HCT116 (cell line): ENCODE measurements around the gene DCTD. TPM values are rescaled to one million over a fixed set of nuclear protein-coding genes. Genes with fewer than 3 reads are reported as not detected.

Source experiments
- ATAC-seq: fragments of 200-7000 bp; cut with Tn5 transposase; 2 replicates; pipeline ENCODE4 v1.9.1; 2020; ENCODE audit warnings: mild to moderate bottlenecking, moderate library complexity
- BruUV-seq: library from RNA; stranded (reverse); fragments of 400-500 nt; replicated peaks from 2 replicates; lab custom pipeline; 2021; lab: Mats Ljungman, UMichigan
- CTCF ChIA-PET: fragments of 300-600 bp; sonication (Branson Sonifier 250); formaldehyde crosslinking; loops from one replicate; lab custom pipeline; 2021; ENCODE audit warnings: antibody characterized with exemption; lab: Charles Lee
- POLR2A ChIA-PET: fragments of 300-600, 350-600 bp; sonication (Branson Sonifier 250); formaldehyde crosslinking; loops from one replicate; lab custom pipeline; 2021; ENCODE audit warnings: antibody characterized with exemption; lab: Charles Lee
- RAD21 ChIA-PET, 2 experiments: fragments of 300-600 bp; sonication (Branson Sonifier 250); formaldehyde crosslinking; loops; one replicate each; lab custom pipeline; 2023; ENCODE audit warnings: low total read pairs in 2 of 2; ENCODE audit not compliant: uncharacterized antibody in 2 of 2, unreplicated experiment in 2 of 2, low non-redundant PET in 1 of 2; lab: Charles Lee
- DNase-seq: peaks from one replicate; pipeline ENCODE4 v3.0.0-alpha.2; 2010; ENCODE audit warnings: low read depth, low spot score
- H2AFZ ChIP-seq: fragments of 200-600 bp; shearing (Covaris generic), sonication (generic); 2 replicates; pipeline ENCODE4 v1.6.1; 2017; ENCODE audit warnings: low read depth, mixed run types, mixed read lengths, antibody characterized with exemption, low read length; ENCODE audit not compliant: poor library complexity, severe bottlenecking
- H3K27ac ChIP-seq: 2 replicates; pipeline ENCODE4 v1.5.1; 2012; ENCODE audit warnings: low read depth, low read length
- H3K27me3 ChIP-seq: fragments of 200-600 bp; sonication (generic); 2 replicates; pipeline ENCODE4 v1.6.1; 2016; ENCODE audit warnings: mixed run types, low read length, mixed read lengths; ENCODE audit not compliant: insufficient read depth
- H3K36me3 ChIP-seq, 2 experiments: fragments of 200-500 bp in 1 of 2; fragments of 200-600 bp in 1 of 2; sonication (Bioruptor generic) in 1 of 2; sonication (generic) in 1 of 2; 2 replicates each; pipeline versions ENCODE4 v1.5.1 to v1.6.1; 2014 to 2016; ENCODE audit warnings: low read length in 2 of 2, inconsistent platforms in 1 of 2, mixed read lengths in 1 of 2, mixed run types in 1 of 2; ENCODE audit not compliant: insufficient read depth in 2 of 2, control insufficient read depth in 1 of 2
- H3K4me1 ChIP-seq, 2 experiments: fragments of 200-600 bp in 1 of 2; sonication (generic) in 1 of 2; 2 replicates each; pipeline versions ENCODE4 v1.5.1 to v1.6.1; 2012 to 2017; ENCODE audit warnings: low read length in 2 of 2, inconsistent platforms in 1 of 2, mild to moderate bottlenecking in 1 of 2, mixed read lengths in 1 of 2, mixed run types in 1 of 2, moderate library complexity in 1 of 2; ENCODE audit not compliant: insufficient read depth in 2 of 2, control insufficient read depth in 1 of 2
- H3K4me2 ChIP-seq: fragments of 200-600 bp; sonication (generic); 2 replicates; pipeline ENCODE4 v1.6.1; 2017; ENCODE audit warnings: mixed run types, low read length, mixed read lengths
- H3K4me3 ChIP-seq, 2 experiments: fragments of 200-600 bp in 1 of 2; sonication (generic) in 1 of 2; replicated peaks in 1 of 2; 2 replicates each; pipeline ENCODE4 v1.5.1; 2011 to 2016; ENCODE audit warnings: low read length in 2 of 2, control low read depth in 1 of 2, low read depth in 1 of 2, mild to moderate bottlenecking in 1 of 2, mixed read lengths in 1 of 2, mixed run types in 1 of 2
- H3K79me2 ChIP-seq: fragments of 200-600 bp; sonication (generic); 2 replicates; pipeline ENCODE4 v1.6.1; 2017; ENCODE audit warnings: mild to moderate bottlenecking, mixed run types, low read length, moderate library complexity, mixed read lengths; ENCODE audit not compliant: insufficient read depth
- H3K9ac ChIP-seq: fragments of 200-600 bp; sonication (generic); 2 replicates; pipeline ENCODE4 v1.6.1; 2016; ENCODE audit warnings: low read length, mixed read lengths
- H3K9me2 ChIP-seq: fragments of 200-600 bp; sonication (generic), shearing (Covaris generic); 2 replicates; pipeline ENCODE4 v1.6.1; 2017; ENCODE audit warnings: mixed run types, mild to moderate bottlenecking, moderate library complexity; ENCODE audit not compliant: insufficient read depth
- H3K9me3 ChIP-seq, 2 experiments: fragments of 200-500 bp in 1 of 2; fragments of 200-600 bp in 1 of 2; sonication (Bioruptor generic) in 1 of 2; sonication (generic) in 1 of 2; 2 replicates each; pipeline ENCODE4 v1.6.1; 2014 to 2017; ENCODE audit warnings: low read length in 2 of 2, mixed read lengths in 2 of 2, inconsistent platforms in 1 of 2, low read depth in 1 of 2, mild to moderate bottlenecking in 1 of 2, mixed run types in 1 of 2, moderate library complexity in 1 of 2; ENCODE audit not compliant: control insufficient read depth in 1 of 2, insufficient read depth in 1 of 2
- H4K20me1 ChIP-seq: fragments of 200-600 bp; sonication (generic), shearing (Covaris generic); 2 replicates; pipeline ENCODE4 v1.6.1; 2017; ENCODE audit warnings: mixed run types, mild to moderate bottlenecking, moderate library complexity; ENCODE audit not compliant: insufficient read depth
- EGR1 ChIP-seq: IDR thresholded peaks from 2 replicates; pipeline ENCODE4 v1.6.1; 2012; ENCODE audit warnings: low read depth
- ELF1 ChIP-seq: IDR thresholded peaks from 2 replicates; pipeline ENCODE4 v1.6.1; 2012; ENCODE audit warnings: low read depth, borderline replicate concordance
- ZFX ChIP-seq: fragments of 450-650 bp; IDR thresholded peaks from 2 replicates; pipeline ENCODE4 v1.6.1; 2017
- intact Hi-C: fragments of 100-400 bp; cut with micrococcal nuclease; formaldehyde crosslinking; loops from 2 replicates; pipeline ENCODE4 v1.10.0; 2022
- total RNA-seq: library from RNA; stranded (reverse); gene quantifications from one replicate; pipeline ENCODE4 v1.2.1, GENCODE V29; 2021; ENCODE audit not compliant: unreplicated experiment
- TF ChIP-seq, protein P1 (sequence below): IDR thresholded peaks from 2 replicates; pipeline ENCODE4 v1.6.1; 2012
- TF ChIP-seq, protein P2 (sequence below): IDR thresholded peaks from 2 replicates; pipeline ENCODE4 v1.6.1; 2012; ENCODE audit warnings: low read depth

Gene DCTD
- total RNA-seq, 1 experiment from 2014 or later = 96.3 TPM

DNA sequence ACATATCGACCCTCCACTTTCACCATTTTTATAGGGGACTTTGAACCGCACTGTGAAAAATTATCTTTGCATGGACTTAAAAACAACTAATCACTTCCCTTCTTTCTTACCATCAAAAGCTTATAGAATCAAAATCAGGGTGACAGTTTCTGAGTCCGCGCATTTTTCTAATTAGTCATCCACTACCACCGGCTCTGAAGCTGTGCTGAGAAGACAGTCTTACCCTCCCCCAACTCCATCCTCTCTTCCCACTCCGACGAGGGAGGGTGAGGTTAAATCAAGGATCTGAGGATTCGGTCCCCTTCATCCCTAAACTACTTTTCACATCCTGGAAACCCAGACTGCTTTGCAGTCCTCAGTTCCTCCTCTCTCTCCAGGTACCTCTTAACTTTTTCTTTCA, 4.2 kb downstream of the DCTD start (continued):
- TF ChIP-seq EGR1 = no peak

DNA sequence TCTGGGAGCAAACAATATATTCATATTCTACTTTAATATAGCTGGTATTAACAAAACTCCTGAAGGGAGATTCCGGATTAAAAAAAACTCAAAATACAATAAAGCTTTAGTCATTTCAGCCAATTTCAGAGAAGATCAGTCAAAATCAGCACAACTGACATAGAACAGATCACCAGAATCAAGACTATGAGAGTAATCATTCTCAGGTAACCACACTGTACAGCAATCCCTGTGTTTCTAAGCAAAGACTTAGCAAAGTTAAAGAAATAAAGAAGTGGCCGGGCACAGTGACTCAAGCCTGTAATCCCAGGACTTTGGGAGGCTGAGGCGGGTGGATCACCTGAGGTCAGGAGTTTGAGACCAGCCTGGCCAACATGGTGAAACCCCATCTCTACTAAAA, 9.1 kb downstream of the DCTD start:
- H3K9ac ChIP-seq = no peak overlapping the region
- ChIA-PET POLR2A (interaction anchor here (1.3 kb wide), 1 partner anchor 10 kb away, joined by 3 read pairs; no protein-coding TSS in a partner anchor), CTCF (no interaction called here)
- H3K27me3 ChIP-seq = no peaks in the 10 kb centered on the region
- intact Hi-C loops = no loop called here
- no peaks in the 10 kb centered on the region for H3K9me3 ChIP-seq
- H3K36me3 ChIP-seq = peaks cover 19 to 41% of the 10 kb centered on the region in 2 experiments
- H3K79me2 ChIP-seq = peaks cover 74% of the 10 kb centered on the region
- TF ChIP-seq, protein P1, sequence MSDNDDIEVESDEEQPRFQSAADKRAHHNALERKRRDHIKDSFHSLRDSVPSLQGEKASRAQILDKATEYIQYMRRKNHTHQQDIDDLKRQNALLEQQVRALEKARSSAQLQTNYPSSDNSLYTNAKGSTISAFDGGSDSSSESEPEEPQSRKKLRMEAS = no peak
- TF ChIP-seq, all 23 proteins: peak for 0
- BruUV-seq = no TSS peak
- no peak overlapping the region for H3K27ac ChIP-seq
- H3K4me1 ChIP-seq = no peaks in the 10 kb centered on the region
- H3K9me2 ChIP-seq = no peaks in the 10 kb centered on the region
- no peak for DNase-seq
- ATAC-seq = no peak
- RAD21 ChIA-PET = no interaction called here
- no peak overlapping the region for H3K4me3 ChIP-seq
- H3K4me2 ChIP-seq = no peak overlapping the region
- no peak overlapping the region for H2AFZ ChIP-seq
- no peaks in the 10 kb centered on the region for H4K20me1 ChIP-seq

DNA sequence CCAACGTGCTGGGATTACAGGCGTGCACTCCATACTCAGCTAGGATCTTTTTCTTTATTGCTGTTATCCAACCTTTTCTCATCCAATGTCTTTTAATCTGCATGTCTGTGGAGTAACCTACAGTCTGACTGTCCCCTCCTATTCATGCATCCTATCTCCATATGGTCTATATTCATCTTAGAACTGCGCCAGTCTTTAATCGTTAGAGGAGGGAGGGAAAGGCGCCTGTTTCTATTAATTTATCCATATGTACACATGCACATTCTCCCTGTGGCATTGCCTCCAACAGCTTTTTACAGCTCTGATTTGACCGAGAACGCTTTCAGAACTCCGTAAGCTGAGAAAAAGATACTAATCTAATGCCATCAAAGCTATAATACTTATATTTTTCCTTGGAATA, 9.8 kb downstream of the DCTD start:
- H4K20me1 ChIP-seq = no peaks in the 10 kb centered on the region
- TF ChIP-seq ELF1 (no peak), EGR1 (no peak), ZFX (no peak)
- TF ChIP-seq, protein P1 = no peak
- TF ChIP-seq, protein P2, sequence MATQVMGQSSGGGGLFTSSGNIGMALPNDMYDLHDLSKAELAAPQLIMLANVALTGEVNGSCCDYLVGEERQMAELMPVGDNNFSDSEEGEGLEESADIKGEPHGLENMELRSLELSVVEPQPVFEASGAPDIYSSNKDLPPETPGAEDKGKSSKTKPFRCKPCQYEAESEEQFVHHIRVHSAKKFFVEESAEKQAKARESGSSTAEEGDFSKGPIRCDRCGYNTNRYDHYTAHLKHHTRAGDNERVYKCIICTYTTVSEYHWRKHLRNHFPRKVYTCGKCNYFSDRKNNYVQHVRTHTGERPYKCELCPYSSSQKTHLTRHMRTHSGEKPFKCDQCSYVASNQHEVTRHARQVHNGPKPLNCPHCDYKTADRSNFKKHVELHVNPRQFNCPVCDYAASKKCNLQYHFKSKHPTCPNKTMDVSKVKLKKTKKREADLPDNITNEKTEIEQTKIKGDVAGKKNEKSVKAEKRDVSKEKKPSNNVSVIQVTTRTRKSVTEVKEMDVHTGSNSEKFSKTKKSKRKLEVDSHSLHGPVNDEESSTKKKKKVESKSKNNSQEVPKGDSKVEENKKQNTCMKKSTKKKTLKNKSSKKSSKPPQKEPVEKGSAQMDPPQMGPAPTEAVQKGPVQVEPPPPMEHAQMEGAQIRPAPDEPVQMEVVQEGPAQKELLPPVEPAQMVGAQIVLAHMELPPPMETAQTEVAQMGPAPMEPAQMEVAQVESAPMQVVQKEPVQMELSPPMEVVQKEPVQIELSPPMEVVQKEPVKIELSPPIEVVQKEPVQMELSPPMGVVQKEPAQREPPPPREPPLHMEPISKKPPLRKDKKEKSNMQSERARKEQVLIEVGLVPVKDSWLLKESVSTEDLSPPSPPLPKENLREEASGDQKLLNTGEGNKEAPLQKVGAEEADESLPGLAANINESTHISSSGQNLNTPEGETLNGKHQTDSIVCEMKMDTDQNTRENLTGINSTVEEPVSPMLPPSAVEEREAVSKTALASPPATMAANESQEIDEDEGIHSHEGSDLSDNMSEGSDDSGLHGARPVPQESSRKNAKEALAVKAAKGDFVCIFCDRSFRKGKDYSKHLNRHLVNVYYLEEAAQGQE = no peak
- no peak overlapping the region for H2AFZ ChIP-seq
- DNase-seq = no peak
- no TSS peak for BruUV-seq
- POLR2A ChIA-PET = interaction anchor here (1.3 kb wide), 1 partner anchor 11 kb away, joined by 3 read pairs; no protein-coding TSS in a partner anchor
- H3K9me2 ChIP-seq = no peaks in the 10 kb centered on the region
- H3K79me2 ChIP-seq = peaks cover 67% of the 10 kb centered on the region
- RAD21 ChIA-PET = no interaction called here
- no peak overlapping the region for H3K27ac ChIP-seq
- no peaks in the 10 kb centered on the region for H3K9me3 ChIP-seq
- ATAC-seq = no peak
- H3K36me3 ChIP-seq = peaks cover 21 to 38% of the 10 kb centered on the region in 2 experiments
- no peak overlapping the region for H3K4me3 ChIP-seq
- CTCF ChIA-PET = no interaction called here
- no peaks in the 10 kb centered on the region for H3K27me3 ChIP-seq
- H3K4me1 ChIP-seq = no peaks in the 10 kb centered on the region
- intact Hi-C loops = no loop called here
- H3K4me2 ChIP-seq = no peak overlapping the region
- no peak overlapping the region for H3K9ac ChIP-seq
